ENCODE data around the gene GCNA.

DNA sequence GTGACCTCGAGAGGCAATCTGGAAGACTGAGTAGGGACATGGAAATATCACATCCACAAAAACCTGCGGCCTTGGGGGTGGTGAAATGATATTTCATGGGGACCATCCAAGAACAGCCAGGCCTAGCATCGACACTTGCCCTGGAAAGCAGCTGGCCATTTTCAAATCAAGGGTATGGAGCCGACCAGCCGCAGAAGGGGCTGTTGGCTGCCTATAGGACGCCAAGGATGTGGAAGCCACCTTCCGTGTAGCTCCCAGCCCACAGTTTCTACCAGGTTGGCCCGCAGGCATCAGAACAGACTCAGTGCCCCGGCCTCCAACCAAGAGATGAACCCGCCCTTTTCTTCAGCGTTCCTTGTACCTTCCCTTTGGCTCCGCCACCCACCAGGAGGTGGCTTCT, 83.7 kb downstream of the GCNA start:
- TF ChIP-seq POLR2AphosphoS5 (IDR thresholded peaks at IDR 0.05; ENCODE audit: low read depth, low read length), result no peak
- no peak for TF ChIP-seq ZNF274 (IDR thresholded peaks at IDR 0.05; ENCODE audit: low read depth, low read length)
- no peak for TF ChIP-seq SP1 (IDR thresholded peaks at IDR 0.05; ENCODE audit: low read depth)
- TF ChIP-seq, protein P1, sequence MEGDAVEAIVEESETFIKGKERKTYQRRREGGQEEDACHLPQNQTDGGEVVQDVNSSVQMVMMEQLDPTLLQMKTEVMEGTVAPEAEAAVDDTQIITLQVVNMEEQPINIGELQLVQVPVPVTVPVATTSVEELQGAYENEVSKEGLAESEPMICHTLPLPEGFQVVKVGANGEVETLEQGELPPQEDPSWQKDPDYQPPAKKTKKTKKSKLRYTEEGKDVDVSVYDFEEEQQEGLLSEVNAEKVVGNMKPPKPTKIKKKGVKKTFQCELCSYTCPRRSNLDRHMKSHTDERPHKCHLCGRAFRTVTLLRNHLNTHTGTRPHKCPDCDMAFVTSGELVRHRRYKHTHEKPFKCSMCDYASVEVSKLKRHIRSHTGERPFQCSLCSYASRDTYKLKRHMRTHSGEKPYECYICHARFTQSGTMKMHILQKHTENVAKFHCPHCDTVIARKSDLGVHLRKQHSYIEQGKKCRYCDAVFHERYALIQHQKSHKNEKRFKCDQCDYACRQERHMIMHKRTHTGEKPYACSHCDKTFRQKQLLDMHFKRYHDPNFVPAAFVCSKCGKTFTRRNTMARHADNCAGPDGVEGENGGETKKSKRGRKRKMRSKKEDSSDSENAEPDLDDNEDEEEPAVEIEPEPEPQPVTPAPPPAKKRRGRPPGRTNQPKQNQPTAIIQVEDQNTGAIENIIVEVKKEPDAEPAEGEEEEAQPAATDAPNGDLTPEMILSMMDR (IDR thresholded peaks at IDR 0.05 in 2 of 3, conservative IDR thresholded peaks at IDR 0.05 in 1 of 3; ENCODE audit: borderline replicate concordance in 1 of 3, insufficient read depth in 1 of 3, low read depth in 2 of 3, low read length in 2 of 3), result no peak
- no peak for TF ChIP-seq JUND (IDR thresholded peaks at IDR 0.05)
- TF ChIP-seq POLR2A (IDR thresholded peaks at IDR 0.05; ENCODE audit: borderline replicate concordance, extremely low read depth, insufficient read depth, insufficient read length), result no peak
- TF ChIP-seq EZH2 (IDR thresholded peaks at IDR 0.05), result no peak
- TF ChIP-seq CEBPB (IDR thresholded peaks at IDR 0.05; ENCODE audit: low read depth), result no peak
- TF ChIP-seq ZFX (IDR thresholded peaks at IDR 0.05), result no peak
- no peak for TF ChIP-seq SIN3A (IDR thresholded peaks at IDR 0.05; ENCODE audit: low read depth)
- no peak for TF ChIP-seq MAX (IDR thresholded peaks at IDR 0.05)
- TF ChIP-seq FOSL1 (IDR thresholded peaks at IDR 0.05; ENCODE audit: low read depth), result no peak
- TF ChIP-seq ATF3 (IDR thresholded peaks at IDR 0.05), result no peak

Measured in HCT116 (cell line).